SKM-1 (cell line): ENCODE measurements around the gene CHSY1.

Experiments used
- DNase-seq: peaks from one replicate; lab custom pipeline; 2025; ENCODE audit not compliant: unreplicated experiment; lab: John Stamatoyannopoulos, UW

The CHSY1 gene

DNA sequence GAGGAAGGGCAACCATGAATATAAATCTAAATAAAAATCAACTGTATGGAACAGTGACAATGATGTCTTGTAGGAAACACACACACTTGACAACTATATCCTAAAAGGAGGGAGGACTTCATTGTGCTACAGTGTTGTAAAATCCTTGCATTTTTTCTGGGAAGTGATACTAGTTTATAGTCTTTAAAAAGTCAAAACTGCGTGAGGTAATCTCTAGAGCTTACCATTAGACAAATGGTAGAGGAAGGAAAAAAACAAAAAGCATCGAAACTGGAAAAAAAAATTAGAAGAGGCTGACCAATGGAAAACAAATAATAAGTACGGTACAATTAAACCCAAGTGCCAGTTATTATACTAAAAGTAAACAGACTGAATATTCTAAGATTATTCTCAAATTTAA, 38.7 kb downstream of the CHSY1 start:
- DNase-seq, result no peak

DNA sequence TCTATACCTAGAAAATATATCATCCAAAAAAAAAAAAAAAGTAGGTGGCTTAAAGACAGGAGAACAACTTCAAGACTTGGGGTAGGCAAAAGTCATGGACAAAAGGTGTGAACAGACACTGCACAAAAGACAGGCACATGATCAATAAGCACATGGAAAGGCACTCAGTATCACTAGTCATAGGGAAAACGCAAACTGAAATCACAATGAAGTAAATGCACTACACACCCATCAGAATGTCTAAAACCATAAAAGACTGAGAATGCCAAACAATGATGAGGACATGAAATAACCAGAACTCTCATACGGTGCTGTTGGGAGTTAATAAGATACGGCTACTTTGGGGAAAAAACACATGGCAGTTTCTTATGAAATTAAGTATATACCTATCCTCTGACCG, 40.0 kb downstream of the CHSY1 start:
- no peak for DNase-seq

- DNase-seq, result no peak
Observed at GRCh38 chr15:101210466-101210865, 41.4 kb downstream of the CHSY1 start.

DNA sequence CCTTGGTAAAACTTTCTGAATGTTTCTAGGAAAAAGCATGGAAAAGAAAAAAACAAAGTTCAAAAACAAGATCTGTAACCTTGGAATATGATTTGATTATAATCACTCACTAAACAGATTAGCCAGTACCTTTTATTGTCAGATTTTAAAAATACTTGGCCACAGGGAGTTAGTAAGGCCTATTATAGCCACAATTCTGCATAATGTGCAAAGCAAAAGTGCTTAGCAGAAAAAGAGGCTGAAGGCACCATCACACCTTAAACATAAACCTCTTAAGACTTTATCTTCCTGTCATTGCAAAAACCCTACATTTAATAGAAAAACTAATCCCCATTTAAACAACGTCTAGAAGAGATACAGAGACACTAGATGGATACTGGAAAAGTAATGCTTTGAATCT, 41.8 kb downstream of the CHSY1 start:
- DNase-seq, result no peak

DNA sequence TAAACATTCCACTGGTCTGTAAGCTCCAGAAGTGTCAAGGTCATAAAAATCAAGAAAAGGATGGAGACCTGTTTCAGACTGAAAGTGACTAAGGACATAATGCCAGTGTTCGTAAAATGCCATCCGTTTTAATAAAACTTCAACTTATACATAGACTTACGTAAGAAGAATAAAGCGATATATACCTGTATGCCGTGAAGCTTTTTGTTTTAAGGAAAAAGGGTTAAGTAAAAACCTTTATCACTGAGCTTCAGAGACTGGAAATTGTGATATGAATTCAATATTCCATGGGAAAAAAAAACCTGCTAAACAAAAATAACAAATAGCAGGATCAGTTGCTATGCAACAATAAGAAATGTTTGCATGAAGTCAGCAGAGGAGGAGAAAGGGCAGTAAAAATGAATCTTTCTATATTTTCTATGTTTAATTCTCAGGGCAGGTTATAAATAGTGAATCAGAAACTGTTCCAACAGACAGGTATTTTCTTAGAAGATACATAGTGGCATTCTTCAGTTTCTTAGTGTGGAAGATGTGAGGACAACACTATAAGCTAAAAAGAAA, 42.5 kb downstream of the CHSY1 start:
- no peak for DNase-seq

GRCh38 chr15:101207867-101208288, 44.0 kb downstream of the CHSY1 start:
- peak; percentile 91 for DNase-seq

DNA sequence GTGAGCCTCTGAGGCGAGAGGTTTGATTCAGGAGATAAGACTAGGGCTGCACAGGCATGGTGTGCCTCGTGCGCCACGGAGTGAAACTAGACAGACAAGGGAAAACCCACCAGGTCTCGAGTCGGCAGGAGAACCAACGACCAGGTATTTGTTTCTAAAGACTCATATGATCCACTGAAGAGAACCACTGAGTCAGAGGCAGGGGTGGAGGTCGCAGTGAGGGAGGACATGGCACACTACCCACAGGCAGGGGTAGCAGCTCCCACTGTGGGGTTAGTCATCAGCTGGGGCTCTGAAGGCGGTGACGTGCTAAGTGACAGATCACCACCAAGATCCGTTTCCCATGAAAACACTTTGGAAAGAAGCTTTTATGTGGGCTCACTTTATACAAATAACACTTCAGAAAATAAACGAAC, 45.7 kb downstream of the CHSY1 start:
- no peak for DNase-seq

DNA sequence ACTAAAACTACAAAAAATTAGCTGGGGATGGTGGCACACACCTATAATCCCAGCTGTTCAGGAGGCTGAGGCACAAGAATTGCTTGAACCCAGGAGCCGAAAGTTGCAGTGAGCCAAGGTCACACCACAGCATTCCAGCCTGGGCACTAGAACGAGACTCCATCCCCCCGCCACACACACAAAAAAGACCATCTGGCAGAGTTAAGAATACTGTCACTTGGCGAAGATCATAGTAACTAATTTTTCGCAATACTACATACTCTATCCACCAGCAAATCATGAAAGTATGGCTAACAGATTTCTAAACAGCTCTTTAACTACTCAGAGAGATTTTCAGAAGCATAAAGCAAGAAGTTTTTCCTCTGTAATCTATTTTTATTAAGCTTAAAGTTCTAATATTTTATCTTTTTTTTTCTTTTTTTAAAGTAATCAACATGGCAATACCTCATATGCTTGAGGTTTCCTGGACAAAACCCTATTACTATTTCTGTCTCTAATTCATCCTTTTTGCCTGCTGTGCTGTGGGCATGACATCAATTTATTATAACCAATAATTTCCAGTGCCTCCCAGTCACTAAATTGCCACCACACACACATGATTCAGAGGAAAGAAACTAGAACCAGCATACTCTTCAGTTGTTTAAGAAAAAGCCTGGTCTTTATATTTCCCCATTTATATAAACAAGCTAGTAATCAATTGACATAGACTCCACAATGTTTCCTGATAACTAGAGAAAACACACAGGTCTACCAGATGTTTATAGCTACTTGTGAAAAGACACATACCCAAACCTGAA, 46.9 kb downstream of the CHSY1 start:
- no peak for DNase-seq

DNA sequence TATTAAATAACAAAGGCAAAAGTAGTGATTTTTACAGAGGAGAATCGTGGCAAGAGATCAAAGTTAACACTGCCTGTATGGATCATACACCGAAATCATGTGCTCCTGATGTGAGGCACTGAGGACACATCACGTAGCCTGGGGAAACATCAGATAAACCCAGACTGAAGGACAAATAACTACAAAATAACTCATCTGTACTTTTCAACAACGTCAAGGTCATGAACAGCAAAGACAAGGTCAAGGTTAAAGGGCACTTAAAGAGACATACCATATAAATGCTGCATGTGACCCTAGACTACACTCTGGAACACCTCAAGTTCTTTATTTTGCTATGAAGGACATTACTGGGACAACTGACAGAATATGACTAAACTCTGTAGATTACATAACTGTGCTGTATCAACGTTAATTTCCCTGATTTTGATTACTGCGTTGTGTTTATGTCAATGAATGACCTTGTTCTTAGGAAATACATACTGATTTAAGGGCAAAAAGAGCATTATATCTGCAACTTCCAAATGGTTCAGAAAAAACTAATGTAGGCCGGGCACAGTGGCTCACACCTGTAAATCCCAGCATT, 48.1 kb downstream of the CHSY1 start:
- no peak for DNase-seq

- no peak for DNase-seq
Observed at GRCh38 chr15:101203029-101203573, 48.7 kb downstream of the CHSY1 start.

DNA sequence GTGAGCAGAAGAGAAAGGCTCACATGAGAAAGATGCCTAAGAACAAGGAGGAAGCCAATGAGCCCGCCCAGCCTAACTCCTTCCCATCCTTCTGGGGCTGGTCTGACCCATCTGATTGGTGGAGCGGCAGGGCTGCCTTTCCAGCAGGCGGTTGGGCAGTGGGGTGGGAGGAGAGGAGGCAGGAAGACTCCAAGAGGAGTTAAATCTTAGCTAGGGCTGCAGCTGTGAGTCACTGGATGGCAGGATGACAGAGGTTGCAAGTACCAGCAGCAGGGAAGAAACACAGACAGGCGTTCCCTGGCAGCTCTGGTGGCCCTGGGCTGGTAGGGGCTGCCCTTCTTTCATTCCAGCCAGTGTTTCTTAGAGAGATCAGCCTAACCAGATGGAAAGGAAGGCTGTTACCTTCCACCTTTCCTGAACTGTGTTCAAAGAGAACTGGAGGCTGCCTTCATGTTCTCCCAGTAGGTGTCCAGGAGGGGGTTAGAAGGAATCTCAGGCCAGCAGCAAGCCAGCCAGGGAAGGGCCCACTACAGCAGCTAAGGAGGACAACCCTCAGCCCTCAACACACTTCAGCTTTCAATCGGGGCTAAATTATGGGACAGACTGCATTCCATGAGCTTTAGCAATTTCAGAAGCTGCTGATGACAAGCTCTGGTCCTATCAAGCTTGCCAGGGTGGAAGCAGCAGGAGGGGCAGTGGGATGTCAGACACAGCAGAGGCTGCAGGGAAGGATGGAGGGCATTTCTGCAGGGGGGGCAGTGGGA, 50.3 kb downstream of the CHSY1 start:
- no peak for DNase-seq

GRCh38 chr15:101200181-101200580, 51.7 kb downstream of the CHSY1 start:
- DNase-seq, result no peak

DNA sequence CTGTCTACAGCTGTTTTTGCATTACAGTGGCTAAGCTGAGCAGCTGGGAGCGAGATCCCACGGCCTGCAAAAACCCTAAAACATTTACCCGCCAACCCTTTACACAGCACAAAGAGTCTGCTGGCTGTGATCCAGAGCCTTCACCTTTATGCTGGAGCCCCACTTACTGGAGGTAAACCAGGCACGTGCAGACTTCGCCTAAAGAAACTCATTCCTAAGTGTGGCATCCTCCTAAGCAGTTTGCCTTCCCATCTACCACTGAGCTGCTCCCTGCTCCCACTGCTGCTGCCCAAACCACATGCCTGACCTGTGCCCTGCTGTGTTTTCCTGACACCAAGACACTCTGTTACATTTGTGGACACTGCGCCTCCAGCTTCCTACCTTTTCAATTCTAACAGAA, 53.0 kb downstream of the CHSY1 start:
- DNase-seq, result no peak

- no peak for DNase-seq
Observed at GRCh38 chr15:101198031-101198575, 53.7 kb downstream of the CHSY1 start.

- no peak for DNase-seq
Observed at GRCh38 chr15:101194546-101195125, 57.2 kb downstream of the CHSY1 start.

- DNase-seq, result no peak
Observed at GRCh38 chr15:101193806-101194545, 57.9 kb downstream of the CHSY1 start.

GRCh38 chr15:101193120-101193644, 58.7 kb downstream of the CHSY1 start:
- no peak for DNase-seq

GRCh38 chr15:101192081-101192480, 59.8 kb downstream of the CHSY1 start:
- DNase-seq, result no peak

GRCh38 chr15:101191242-101191641, 60.6 kb downstream of the CHSY1 start:
- DNase-seq, result no peak

DNA sequence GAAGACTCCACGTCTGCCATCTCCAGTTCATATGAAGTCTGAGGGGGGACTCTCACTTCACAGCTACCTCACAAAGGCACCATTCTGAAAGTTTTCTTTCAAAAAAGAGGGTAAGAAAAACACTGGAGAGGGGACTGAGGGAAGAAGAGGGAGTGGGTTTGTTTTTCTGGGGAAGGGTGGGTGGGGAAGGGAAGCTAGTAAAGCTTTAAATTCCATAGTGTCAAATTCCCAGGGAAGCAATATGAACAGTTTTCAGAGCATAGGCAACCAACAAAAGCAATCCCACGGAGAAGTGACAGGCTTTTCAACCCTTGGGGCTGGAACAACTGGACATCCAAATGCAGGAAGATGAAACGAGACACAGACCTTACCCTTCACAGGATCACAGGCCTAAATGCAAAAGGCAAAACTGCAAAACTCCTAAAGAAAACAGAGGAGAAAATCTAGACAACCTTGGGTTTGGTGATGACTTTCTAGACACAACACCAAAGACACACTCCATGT, 61.7 kb downstream of the CHSY1 start:
- no peak for DNase-seq
